Naive thymus-derived CD8-positive, alpha-beta T cell (primary cell): ENCODE data around the gene MAP4K2. TPM values are rescaled to one million over a fixed set of nuclear protein-coding genes. Genes with fewer than 3 reads are reported as not detected.

ENCODE experiments used
- ATAC-seq, 2 donors: fragments of 150-1000 bp; cut with Tn5 transposase in 1 of 2; sonication (Bioruptor Pico), chemical (Tn5 transposase) in 1 of 2; 1 replicate in 1 of 2; 2 replicates in 1 of 2; pipeline ENCODE4 v1.10.0; 2021; ENCODE audit warnings: mild to moderate bottlenecking in 2 of 2, moderate library complexity in 2 of 2
- POLR2A ChIA-PET: fragments of 350-600 bp; sonication (Branson Sonifier 250); formaldehyde crosslinking; loops from one replicate; lab custom pipeline; 2021; ENCODE audit warnings: antibody characterized with exemption; lab: Charles Lee
- DNase-seq, 10 donors: peaks; one replicate each; pipeline versions ENCODE4 v3.0.0 to v3.0.0-alpha.2; 2020 to 2022
- H3K27ac Mint-ChIP-seq, 10 donors: one replicate each; pipeline ENCODE4 v1.8.0; 2020 to 2022; ENCODE audit warnings: mild to moderate bottlenecking in 10 of 10, mixed read lengths in 10 of 10, moderate library complexity in 4 of 10, inconsistent platforms in 1 of 10
- H3K27me3 Mint-ChIP-seq, 5 donors: one replicate each; pipeline ENCODE4 v1.8.0; 2021 to 2022; ENCODE audit warnings: mixed read lengths in 5 of 5
- H3K36me3 Mint-ChIP-seq, 3 donors: one replicate each; pipeline ENCODE4 v1.8.0; 2020 to 2022; ENCODE audit warnings: mixed read lengths in 3 of 3, mild to moderate bottlenecking in 2 of 3, inconsistent platforms in 1 of 3
- H3K4me1 Mint-ChIP-seq, 4 donors: one replicate each; pipeline ENCODE4 v1.8.0; 2021 to 2022; ENCODE audit warnings: mixed read lengths in 4 of 4
- H3K4me3 Mint-ChIP-seq, 10 donors: one replicate each; pipeline ENCODE4 v1.8.0; 2020 to 2022; ENCODE audit warnings: mild to moderate bottlenecking in 10 of 10, mixed read lengths in 10 of 10, moderate library complexity in 6 of 10, inconsistent platforms in 1 of 10
- H3K9me3 Mint-ChIP-seq, 9 donors: one replicate each; pipeline ENCODE4 v1.8.0; 2020 to 2022; ENCODE audit warnings: mixed read lengths in 9 of 9, mild to moderate bottlenecking in 3 of 9, inconsistent platforms in 1 of 9, moderate library complexity in 1 of 9
- polyA plus RNA-seq, 3 donors: library from polyadenylated mRNA; unstranded; fragments of 300-500 nt; fragmentation: Illumina TruSeq; gene quantifications; one replicate each; pipeline ENCODE4 v1.2.3, GENCODE V29; 2021
- total RNA-seq, 8 experiments: library from RNA in 2 of 8; stranded (reverse) in 2 of 8; gene quantifications; one replicate each; pipeline ENCODE4 v1.2.3 and lab custom pipeline; 2021 to 2026

Gene MAP4K2
- total and polyA plus RNA-seq, 5 experiments from 2014 or later: 26.6 to 135 (median 55.5) TPM

DNA sequence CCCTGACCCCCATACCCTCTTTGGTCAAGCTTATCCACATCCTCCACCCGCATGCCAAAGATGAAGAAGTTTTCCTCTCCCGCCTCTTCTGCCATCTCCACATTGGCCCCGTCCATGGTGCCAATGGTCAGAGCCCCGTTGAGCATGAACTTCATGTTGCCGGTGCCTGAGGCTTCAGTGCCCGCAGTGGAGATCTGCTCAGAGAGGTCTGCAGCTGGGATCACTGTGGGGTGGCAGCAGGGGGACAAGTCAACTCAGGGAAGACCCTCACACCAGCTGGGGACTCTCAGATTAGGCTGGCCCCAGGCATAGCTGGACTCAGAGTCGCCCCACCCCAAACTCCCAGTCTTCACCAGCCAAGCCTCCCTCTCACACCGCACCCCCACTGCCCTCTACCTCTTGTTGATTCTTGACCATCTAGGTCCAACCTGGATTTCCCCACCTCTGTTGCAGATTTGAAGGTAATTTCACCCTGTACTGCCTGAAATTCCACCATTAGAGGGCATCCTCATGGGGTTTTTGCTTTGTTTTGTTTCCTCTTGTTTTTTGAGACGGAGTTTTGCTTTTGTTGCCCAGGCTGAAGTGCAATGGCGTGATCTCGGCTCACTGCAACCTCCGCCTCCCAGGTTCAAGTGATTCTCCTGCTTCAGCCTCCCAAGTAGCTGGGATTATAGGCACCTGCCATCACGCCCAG, 52.5 kb downstream of the MAP4K2 start:
- Mint-ChIP-seq H3K27ac (peak overlapping the region in 9 of 10 donors; percentile 30 to 87 (median 79)), H3K27me3 (no peaks in the 10 kb centered on the region), H3K9me3 (no peaks in the 10 kb centered on the region), H3K4me1 (peaks cover 18 to 67% (median 41%) of the 10 kb centered on the region in 4 donors), H3K4me3 (peak overlapping the region in 4 of 10 donors; percentile 3 to 52 (median 48)), H3K36me3 (peaks cover 0 to 38% (median 2%) of the 10 kb centered on the region in 3 donors)
- no peak for ATAC-seq
- DNase-seq: peak in 2 of 10 donors; percentile 32 to 41
- POLR2A ChIA-PET: interaction anchor here (45.2 kb wide), 1 partner anchor 20 kb away, joined by 2320 read pairs; the partner anchor contains the start of genes PYGM and SF1

GRCh38 chr11:64747961-64748665, 54.9 kb downstream of the MAP4K2 start:
- Mint-ChIP-seq H3K27ac (peak overlapping the region; percentile 75 to 99 (median 90)), H3K27me3 (peaks cover 0 to 2% (median 0%) of the 10 kb centered on the region in 5 donors), H3K4me1 (peaks cover 28 to 50% (median 39%) of the 10 kb centered on the region in 4 donors), H3K4me3 (peak overlapping the region in 6 of 10 donors; percentile 12 to 70 (median 53)), H3K36me3 (peaks cover 0 to 35% (median 2%) of the 10 kb centered on the region in 3 donors), H3K9me3 (peaks cover 0 to 2% (median 0%) of the 10 kb centered on the region in 9 donors)
- peak in 1 of 10 donors; percentile 38 for DNase-seq
- POLR2A ChIA-PET: interaction anchor here (6.4 to 45.2 kb wide), 2 partner anchors 23 to 53 kb away, joined by 88 to 2320 read pairs; partner anchors contain the start of genes MAP4K2, PYGM and SF1
- ATAC-seq: no peak

GRCh38 chr11:64746486-64746885, 56.5 kb downstream of the MAP4K2 start:
- DNase-seq (no peak), ATAC-seq (no peak)

GRCh38 chr11:64745521-64746328, 57.3 kb downstream of the MAP4K2 start:
- POLR2A ChIA-PET: interaction anchor here (0.5 to 45.2 kb wide), 29 partner anchors 10 to 1890 kb away, joined by 3 to 2320 read pairs (median 9); partner anchors contain the start of genes BAD, CDC42BPG, EHD1 and FAU
- peaks cover 0 to 32% (median 0%) of the 10 kb centered on the region in 3 donors for H3K36me3 Mint-ChIP-seq
- peak overlapping the region; percentile 86 to 100 (median 96) for H3K4me3 Mint-ChIP-seq
- peaks cover 27 to 48% (median 40%) of the 10 kb centered on the region in 4 donors for H3K4me1 Mint-ChIP-seq
- ATAC-seq (peak; percentile 44 to 45), DNase-seq (peak; percentile 70 to 96 (median 82))
- H3K27me3 Mint-ChIP-seq: peaks cover 0 to 2% (median 0%) of the 10 kb centered on the region in 5 donors
- peaks cover 0 to 2% (median 0%) of the 10 kb centered on the region in 9 donors for H3K9me3 Mint-ChIP-seq
- H3K27ac Mint-ChIP-seq: peak overlapping the region; percentile 96 to 100 (median 99)

More at GRCh38 chr11:64746486-64746885, 56.5 kb downstream of the MAP4K2 start:
- Mint-ChIP-seq H3K36me3 (peaks cover 0 to 27% (median under 1%) of the 10 kb centered on the region in 3 donors), H3K9me3 (peaks cover 0 to 2% (median 0%) of the 10 kb centered on the region in 9 donors), H3K27me3 (peaks cover 0 to 2% (median 0%) of the 10 kb centered on the region in 5 donors), H3K4me3 (peak overlapping the region; percentile 53 to 99 (median 68)), H3K27ac (peak overlapping the region; percentile 88 to 100 (median 98)), H3K4me1 (peaks cover 27 to 47% (median 39%) of the 10 kb centered on the region in 4 donors)
- POLR2A ChIA-PET: interaction anchor here (1.7 to 45.2 kb wide), 5 partner anchors 24 to 105 kb away, joined by 4 to 2320 read pairs (median 46); partner anchors contain the start of genes MAP4K2, MEN1, PYGM and SF1

DNA sequence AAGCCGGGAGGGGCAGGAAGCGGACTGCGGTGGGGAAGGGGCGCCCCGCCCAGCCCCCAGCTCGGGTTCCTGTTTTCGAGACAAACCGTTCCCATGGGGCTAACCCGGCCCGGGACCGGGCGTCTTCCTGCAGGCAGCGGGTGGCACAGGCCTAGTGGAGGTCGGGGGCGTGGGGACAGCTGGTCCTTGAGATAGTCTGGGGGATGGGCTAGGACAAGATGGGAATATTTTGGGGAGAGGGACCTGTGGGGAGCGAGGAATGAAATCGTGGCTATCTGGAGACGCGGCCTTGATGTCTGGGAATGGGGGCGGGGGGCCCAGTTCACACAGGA, 57.9 kb downstream of the MAP4K2 start:
- H3K9me3 Mint-ChIP-seq: peaks cover 0 to 2% (median 0%) of the 10 kb centered on the region in 9 donors
- peaks cover 0 to 32% (median 3%) of the 10 kb centered on the region in 3 donors for H3K36me3 Mint-ChIP-seq
- peak; percentile 38 to 43 for ATAC-seq
- H3K27me3 Mint-ChIP-seq: peaks cover 0 to 2% (median 0%) of the 10 kb centered on the region in 5 donors
- peak overlapping the region; percentile 86 to 100 (median 96) for H3K4me3 Mint-ChIP-seq
- H3K4me1 Mint-ChIP-seq: peaks cover 28 to 48% (median 39%) of the 10 kb centered on the region in 4 donors
- POLR2A ChIA-PET: interaction anchor here (0.6 to 45.2 kb wide), 33 partner anchors 9 to 1905 kb away, joined by 3 to 2320 read pairs (median 7); partner anchors contain the start of genes BAD, CDC42BPG, EHD1 and FAU
- H3K27ac Mint-ChIP-seq: peak overlapping the region; percentile 96 to 100 (median 99)
- peak in 9 of 10 donors; percentile 72 to 97 (median 90) for DNase-seq

DNA sequence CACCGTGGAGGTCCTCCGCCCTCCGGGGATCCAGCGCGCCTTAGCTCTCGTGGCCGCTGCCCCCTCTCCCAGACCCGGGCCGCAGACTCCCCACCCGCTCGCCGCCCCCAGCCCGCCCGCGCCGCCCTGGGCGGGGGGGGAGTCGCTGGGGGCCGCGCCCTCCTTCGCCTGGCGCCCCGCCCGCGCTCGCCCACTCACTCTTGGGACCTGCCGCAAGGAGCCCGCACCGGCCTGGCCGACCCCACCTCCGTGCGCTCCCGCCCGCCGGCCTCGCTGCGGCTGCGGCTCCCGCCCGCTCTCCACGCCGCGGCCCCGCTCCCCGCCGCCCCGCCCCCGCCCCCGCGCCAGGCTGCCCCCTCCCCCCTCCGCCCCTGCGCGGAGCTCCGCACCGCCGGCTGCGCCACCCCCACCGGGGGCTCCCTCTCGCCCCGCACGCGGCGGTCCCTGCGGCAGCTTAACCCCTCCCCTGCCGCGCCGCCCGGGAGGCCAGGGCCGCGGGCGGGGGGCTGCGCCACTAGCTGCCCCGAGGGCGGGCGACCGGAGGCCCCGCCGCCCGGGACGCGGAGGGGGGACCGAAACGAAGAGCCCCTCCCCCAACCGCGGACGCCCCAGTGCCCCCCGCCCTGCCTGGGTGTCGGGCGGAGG, 58.3 kb downstream of the MAP4K2 start:
- ATAC-seq (peak; percentile 1 to 8), DNase-seq (peak in 6 of 10 donors; percentile 37 to 75 (median 53))
- Mint-ChIP-seq H3K36me3 (peaks cover 0 to 32% (median 3%) of the 10 kb centered on the region in 3 donors), H3K4me3 (peak overlapping the region; percentile 90 to 100 (median 98)), H3K9me3 (peaks cover 0 to 2% (median 0%) of the 10 kb centered on the region in 9 donors), H3K4me1 (peaks cover 26 to 51% (median 41%) of the 10 kb centered on the region in 4 donors), H3K27me3 (peaks cover 0 to 2% (median 0%) of the 10 kb centered on the region in 5 donors), H3K27ac (peak overlapping the region; percentile 94 to 100 (median 100))
- POLR2A ChIA-PET: interaction anchor here (0.6 to 45.2 kb wide), 41 partner anchors 9 to 1905 kb away, joined by 3 to 2320 read pairs (median 6); partner anchors contain the start of genes BAD, CDC42BPG, EHD1 and FAU

- peak within 1 kb of the TSS; percentile 89 to 100 (median 98) for H3K4me3 Mint-ChIP-seq
- H3K36me3 Mint-ChIP-seq: peaks cover 0 to 37% (median 3%) of the 10 kb centered on the region in 3 donors
- H3K27me3 Mint-ChIP-seq: peaks cover 0 to 2% (median 0%) of the 10 kb centered on the region in 5 donors
- peaks cover 0 to 2% (median 0%) of the 10 kb centered on the region in 9 donors for H3K9me3 Mint-ChIP-seq
- ATAC-seq (peak; percentile 45 to 58), DNase-seq (peak; percentile 84 to 95 (median 91))
- POLR2A ChIA-PET: interaction anchor here (0.6 to 45.2 kb wide), 43 partner anchors 8 to 1904 kb away, joined by 3 to 2320 read pairs (median 7); partner anchors contain the start of genes BAD, CDC42BPG, EHD1 and FAU
- peaks cover 31 to 58% (median 46%) of the 10 kb centered on the region in 4 donors for H3K4me1 Mint-ChIP-seq
- H3K27ac Mint-ChIP-seq: peak within 1 kb of the TSS; percentile 94 to 100 (median 99)
Measured at GRCh38 chr11:64743591-64744543, 59.1 kb downstream of the MAP4K2 start, which contains the start of gene RASGRP2. Gene RASGRP2 (minus strand): TSS chr11:64744142. CDS start chr11:64742866, 1,276 bp downstream.

DNA sequence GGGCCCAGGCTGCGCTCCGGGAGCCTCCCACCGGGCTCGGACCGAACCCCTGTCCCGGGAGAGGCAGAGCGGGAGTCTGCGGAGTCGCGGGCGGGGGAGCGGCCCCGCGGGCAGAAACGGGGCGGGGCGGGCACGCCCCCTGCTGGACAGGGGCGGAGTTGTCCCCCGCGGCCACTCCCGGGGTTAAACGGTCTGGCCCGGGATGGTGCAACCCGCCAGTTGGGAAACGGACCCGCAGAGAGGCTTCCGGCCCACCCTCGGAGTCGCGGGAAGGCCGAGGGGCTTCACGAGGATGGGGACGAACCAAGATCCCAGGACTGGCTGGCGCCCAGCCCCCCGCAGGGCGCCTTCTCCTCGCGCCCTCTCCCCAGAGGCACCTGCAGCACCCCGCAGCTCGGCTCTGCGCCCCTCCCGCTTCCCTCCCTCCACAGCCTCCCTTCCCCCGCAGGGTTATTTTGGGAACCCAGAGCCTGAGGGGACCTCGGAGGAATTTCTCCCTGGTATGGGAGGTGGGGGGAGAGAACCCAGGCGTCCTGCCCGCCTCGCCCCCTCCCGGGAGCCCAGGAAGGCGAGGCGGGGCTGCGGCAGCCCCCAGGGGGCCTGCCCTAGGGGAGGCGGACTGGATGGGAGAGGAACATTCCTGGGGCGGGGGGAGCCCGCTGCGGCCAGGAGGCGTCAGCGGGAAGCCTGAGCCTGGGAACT, 60.0 kb downstream of the MAP4K2 start:
- Mint-ChIP-seq H3K27ac (peak overlapping the region in 7 of 10 donors; percentile 90 to 99 (median 98)), H3K27me3 (peaks cover 0 to 2% (median 0%) of the 10 kb centered on the region in 5 donors), H3K36me3 (peaks cover 0 to 39% (median 3%) of the 10 kb centered on the region in 3 donors), H3K4me1 (peaks cover 29 to 54% (median 44%) of the 10 kb centered on the region in 4 donors), H3K4me3 (peak overlapping the region in 8 of 10 donors; percentile 89 to 100 (median 99)), H3K9me3 (peaks cover 0 to 2% (median 0%) of the 10 kb centered on the region in 9 donors)
- ATAC-seq (peak; percentile 7 to 11), DNase-seq (peak; percentile 57 to 91 (median 78))
- POLR2A ChIA-PET: interaction anchor here (0.8 to 45.2 kb wide), 20 partner anchors 7 to 756 kb away, joined by 3 to 2320 read pairs (median 12); partner anchors contain the start of genes CDC42BPG, EHD1, MALAT1 and MAP4K2
